ENCODE measurements around the gene RAET1G.
"Not testable (repeated sequence)": the region's sequence is repeated elsewhere in the genome, so short reads cannot be mapped to it uniquely, and the experiment has no call there.

Gene RAET1G

DNA sequence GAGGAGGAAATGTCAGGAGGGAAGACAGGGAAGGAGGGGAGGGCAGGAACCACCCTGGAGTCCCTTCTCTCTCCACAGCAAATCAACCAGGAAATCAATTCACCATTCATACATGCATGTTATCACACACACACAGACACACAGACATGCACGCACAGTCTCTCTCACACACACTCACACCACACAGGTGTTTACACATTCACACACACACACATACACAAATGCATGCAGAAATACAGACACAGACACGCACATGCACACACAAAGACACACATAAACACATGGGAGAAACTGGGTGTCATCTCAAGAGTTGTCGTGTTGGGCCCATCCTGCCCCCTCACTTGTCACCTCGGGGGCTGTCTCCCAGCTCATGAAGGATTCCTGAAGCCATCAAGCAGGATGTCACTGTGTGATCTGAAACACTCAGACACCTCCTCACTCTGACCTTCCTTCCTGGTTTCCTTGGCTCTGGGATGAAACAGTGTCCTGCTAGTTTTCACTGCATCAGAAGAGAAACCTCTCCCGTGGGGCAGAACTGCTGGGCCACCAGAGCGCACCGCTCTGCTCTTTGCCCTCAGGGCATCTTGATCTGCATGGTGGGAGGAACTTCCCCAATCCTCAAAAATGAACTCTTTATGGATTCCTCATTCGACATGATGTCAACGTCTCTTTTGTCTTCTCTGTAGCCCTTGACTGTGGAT lies 9.2 kb downstream of the RAET1G start:
- no peak for DNase-seq (ENCODE audit: low spot score)

GRCh38 chr6:149913085-149913484 lies 9.8 kb downstream of the RAET1G start:
- DNase-seq (ENCODE audit: low spot score): no peak

GRCh38 chr6:149912680-149913079 lies 10.2 kb downstream of the RAET1G start:
- DNase-seq (ENCODE audit: low spot score): not testable (repeated sequence)

DNA sequence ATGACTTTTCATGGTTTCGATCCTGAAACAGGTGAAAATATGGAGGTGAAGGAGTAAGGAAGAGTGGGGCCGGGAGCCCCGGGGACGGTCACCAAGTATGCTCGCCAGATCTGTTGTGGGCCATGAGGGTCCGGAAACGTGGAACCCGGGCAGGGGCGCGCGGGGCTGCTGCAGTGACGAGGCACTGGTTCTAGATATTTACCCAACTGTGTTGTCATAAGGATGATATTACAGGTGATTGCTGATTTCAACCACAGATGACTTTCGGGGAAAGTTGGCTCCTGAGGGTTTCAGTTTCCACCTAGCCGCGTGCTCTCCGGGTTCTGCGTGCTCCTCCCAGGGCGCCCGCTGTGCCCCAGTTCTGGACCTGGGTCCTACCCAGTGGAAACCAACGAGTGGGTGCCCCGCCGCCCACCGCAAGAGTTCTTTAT lies 12.2 kb downstream of the RAET1G start:
- no peak for DNase-seq (ENCODE audit: low spot score)

GRCh38 chr6:149909701-149910470 lies 13.0 kb downstream of the RAET1G start:
- DNase-seq (ENCODE audit: low spot score): no peak

DNA sequence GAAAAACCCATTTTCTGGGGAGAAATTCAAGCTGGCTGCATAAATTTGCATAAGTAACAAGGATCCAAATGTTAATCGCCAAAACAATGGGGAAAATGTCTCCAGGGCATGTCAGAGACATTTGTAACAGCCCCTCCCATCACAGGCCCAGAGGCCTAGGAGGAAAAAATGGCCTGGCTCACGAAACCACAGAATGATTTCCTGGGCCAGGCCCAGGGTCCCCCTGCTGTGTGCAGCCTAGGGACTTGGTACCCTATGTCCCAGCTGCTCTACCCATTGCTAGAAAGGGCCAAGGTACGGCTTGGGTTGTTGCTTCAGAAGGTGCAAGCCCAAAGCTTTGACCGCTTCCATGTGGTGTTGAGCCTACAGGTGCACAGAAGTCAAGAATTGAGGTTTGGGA lies 14.4 kb downstream of the RAET1G start:
- DNase-seq (ENCODE audit: low spot score): not testable (repeated sequence)

GRCh38 chr6:149907317-149907716 lies 15.6 kb downstream of the RAET1G start:
- DNase-seq (ENCODE audit: low spot score): no peak

DNA sequence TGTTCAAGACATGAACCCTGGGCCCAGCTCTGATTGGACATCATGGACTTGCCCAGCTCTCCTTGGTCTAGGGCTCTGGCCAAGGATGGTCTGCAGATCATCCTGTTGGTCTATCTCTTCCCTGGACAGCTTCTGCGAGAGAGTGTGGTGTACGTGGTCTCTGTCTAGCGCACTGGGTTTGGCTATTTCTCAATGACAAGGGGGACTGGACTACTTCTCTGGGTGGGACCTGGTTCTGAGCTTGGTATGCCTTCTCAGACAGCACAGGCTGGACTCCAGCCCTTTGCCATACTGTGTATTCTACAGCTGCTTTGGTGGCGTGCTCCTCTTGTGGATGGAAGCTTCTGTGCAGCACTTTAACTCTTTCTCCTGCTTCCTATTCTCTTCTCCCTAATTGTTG lies 16.5 kb downstream of the RAET1G start:
- DNase-seq (ENCODE audit: low spot score): no peak

DNA sequence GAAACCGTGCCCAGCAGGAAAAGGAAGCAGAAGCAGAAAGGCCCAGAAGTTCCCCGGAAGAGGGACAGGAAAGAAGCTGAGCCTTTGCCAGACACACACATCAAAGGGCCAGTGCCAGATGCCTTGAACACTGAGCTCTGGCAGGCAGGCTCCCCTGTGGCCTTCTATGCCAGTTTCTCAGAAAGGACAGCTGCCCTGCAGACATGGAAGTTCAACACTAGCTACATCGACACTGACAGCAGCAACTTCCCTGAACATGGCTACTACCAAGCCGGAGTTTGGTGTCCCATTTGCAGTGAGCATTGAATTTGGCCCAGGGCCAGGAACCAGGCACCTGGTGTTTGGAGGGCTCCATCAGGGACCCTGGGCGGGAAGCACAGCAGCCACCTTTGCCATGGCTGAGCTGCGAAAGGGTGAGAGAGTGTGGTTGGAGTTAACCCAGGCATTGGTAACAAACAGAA lies 17.0 kb downstream of the RAET1G start:
- no peak for DNase-seq (ENCODE audit: low spot score)

DNA sequence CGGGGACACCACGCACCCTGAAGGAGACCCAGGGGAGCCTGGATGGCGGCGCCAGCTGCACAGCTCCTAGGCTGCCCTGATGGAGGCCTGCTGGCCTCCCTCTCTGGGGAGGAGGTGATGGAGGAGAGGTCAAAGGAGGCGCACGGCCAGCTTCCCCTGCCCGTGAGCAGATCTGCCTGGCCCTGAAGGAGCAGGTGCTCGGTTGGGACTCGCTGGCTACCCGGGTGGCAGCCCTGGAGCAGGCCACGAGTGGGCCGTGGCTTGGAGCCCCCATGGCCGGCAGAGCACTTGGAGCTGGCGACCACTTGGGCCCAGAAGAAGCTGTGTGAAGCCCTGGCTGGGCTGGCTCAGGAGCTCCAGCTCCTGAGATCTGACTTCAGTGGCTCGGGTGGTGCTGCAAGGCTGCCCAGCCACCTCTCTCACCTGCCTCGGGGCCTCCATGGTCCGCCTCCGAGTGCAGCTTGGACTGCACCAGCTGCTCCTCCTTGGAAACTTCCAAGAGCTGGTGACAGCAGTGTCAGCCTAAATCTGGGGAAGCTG lies 17.5 kb downstream of the RAET1G start:
- no peak for DNase-seq (ENCODE audit: low spot score)

DNA sequence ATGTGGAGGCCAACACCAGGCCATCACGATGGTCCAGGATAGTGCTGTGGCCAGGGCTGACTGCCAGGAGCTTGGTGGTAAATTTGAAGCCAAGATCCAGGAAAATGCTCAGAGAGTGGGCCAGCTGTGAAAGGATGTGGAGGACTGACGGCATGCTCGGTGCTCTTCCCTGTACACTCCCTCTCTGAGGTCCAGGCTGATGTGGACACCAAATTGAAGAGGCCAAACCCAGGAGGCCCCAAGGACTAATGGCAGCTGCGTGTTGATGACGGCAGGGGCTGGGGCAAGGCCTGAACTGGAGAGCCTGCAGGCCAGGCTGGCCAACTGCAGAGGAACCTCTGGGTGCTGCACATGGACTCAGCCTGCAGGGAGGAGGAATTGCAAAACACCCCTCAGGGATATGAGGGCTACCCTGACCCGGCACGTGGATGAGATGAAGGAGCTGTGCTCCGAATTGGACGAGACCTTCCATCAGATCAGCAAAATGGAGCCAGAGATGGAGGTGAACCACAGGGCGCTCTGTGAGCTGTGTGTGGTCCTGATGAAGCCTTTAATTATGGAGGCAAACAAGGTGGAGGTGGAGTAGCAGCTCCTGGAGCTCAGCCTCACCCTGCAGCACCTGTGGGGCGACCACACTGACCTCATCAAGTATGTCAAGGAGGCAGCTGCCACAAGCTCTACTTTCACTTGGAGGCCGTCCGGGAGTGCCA lies 18.1 kb downstream of the RAET1G start:
- no peak for DNase-seq (ENCODE audit: low spot score)

DNA sequence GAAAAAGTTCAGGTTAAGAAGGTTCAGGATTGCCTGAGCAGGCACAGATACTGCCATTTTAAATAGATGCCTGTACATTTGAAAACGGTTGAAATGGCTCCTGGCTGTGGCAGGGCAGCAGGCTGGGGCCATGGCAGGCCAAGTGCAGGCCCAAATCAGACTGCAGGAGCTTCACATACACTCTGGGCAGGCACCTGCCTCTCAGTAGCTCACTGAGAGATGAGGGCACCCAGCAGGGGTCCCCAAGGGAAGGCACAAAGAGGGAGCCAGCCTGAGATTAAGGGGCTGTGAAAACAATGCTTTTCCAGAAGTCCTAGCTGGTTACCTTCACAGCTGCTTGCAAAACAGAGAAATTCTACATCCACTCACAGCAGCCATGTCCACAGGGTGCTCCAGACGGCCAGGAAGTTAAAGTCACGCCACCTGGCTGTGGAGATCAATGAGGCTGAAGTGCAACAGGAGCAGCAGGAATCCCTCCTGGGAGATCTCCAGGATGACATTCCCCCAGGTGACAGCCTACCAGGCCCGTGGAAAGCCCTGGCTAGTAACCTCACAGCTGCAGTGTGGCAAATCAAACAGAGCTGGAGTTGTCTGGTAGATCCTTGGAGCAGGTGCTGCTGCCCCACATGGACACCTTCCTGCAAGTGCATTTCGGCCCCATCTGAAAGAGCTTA lies 18.8 kb downstream of the RAET1G start:
- no peak for DNase-seq (ENCODE audit: low spot score)

DNA sequence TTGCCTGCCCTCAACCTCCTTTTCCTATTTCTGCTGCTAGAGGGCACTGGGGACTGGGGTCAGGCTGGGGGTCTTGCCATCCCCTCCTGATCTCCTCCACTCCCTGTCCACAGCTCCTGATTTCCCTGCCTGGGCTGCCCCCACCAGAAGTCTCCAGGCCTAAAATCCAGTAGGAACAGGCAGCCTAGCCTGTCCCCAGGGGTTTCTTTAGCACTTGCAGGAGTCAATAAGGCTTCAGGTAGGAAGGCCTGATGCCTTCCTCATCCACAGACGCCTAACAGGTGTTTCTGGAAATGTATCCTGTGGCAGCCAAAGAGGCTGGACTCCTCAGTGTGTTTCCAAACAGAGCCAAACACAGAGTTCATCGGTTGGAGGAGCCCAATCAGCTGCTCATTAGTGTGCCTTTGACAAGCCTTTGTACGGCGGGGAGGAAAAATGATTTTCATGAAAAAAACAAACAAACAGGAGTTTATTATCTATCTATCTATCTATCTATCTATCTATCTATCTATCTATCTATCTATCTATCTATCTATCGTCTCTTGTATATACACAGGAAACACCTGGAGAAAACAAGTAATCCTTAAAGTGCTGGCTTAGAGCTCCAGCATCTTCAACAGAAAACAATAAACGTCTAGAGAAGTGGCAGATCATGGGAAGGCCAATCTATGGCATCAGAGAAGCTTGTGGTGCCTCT lies 21.3 kb downstream of the RAET1G start:
- no peak for DNase-seq (ENCODE audit: low spot score)

DNA sequence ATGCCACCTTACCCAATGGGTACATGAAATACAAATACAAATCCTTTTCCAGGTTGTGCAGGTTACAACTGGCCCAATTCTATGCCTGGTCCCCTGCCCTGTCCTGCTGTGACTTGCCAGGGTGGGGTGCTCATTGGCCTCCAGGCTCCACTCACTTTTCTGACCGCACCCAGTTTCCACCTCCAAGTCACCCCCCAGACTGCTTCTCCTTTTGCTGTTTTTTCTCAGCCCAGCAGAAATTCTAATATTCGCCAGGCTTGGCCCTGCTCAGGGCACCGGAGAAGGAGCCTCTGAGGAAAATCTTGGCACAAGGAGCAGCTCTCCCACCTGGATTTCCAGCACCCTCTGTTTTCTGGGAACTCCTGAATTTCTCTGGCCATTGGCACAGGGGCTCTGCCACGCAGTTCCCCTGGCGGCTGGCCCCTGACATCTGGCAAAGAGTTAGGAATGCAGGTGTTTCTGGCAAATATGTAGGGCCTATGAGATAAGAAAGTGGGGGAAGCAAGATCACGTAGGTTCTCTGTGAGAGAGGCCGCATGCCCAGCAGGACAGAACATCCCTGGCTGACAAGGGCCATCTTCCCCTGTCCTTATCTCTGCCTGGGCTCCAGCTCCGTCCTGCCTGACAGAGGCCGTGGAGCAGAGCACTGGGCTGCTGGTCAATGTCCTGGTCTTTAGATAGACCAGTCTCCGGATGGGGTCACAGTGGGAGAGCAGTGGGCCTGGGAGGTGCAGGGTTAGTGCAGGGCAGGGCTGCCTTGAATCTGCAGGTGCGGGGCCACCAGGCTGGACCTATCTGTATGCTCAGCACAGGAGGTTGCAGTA lies 22.1 kb downstream of the RAET1G start:
- no peak for DNase-seq (ENCODE audit: low spot score)

- DNase-seq (ENCODE audit: low spot score): no peak
These were observed 22.8 kb downstream of the RAET1G start for GRCh38 chr6:149899926-149900619.

- no peak for DNase-seq (ENCODE audit: low spot score)
These were observed 23.4 kb downstream of the RAET1G start for GRCh38 chr6:149899486-149899885.

DNA sequence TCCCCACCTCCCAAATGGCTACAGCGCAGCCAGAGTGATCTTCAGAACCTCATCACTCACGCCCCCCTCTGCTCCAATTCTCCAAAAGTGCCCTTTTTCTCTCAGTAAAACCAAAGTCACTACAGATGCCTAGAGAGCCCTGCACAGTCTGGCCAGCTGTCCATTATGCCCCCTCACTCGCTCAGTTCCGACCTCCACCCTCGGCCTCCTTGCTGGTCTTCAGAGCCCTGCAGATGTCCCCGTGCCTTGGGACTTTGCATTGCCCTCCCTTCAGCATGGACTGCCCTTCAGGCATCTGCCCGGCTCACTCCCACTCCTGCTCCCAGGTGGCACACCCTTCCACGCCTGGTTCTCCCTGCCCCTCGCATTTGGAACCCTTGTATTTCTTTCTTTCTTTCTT lies 24.0 kb downstream of the RAET1G start:
- DNase-seq (ENCODE audit: low spot score): no peak

- no peak for DNase-seq (ENCODE audit: low spot score)
These were observed 24.8 kb downstream of the RAET1G start, which contains the start of gene RAET1E for GRCh38 chr6:149897855-149898744. Gene RAET1E (minus strand): TSS chr6:149898113. CDS start chr6:149890901, 7,212 bp downstream.

All from SK-N-DZ (cell line).